CD4-positive, alpha-beta T cell treated with Interferon alpha-2 for 1 hour (primary cell): ENCODE measurements around the gene KMT5B.
"Not testable (repeated sequence)": the region's sequence is repeated elsewhere in the genome, so short reads cannot be mapped to it uniquely, and the experiment has no call there.

Experiments
- DNase-seq, 2 donors: peaks; one replicate each; pipeline ENCODE4 v3.0.0-alpha.2; 2020 to 2022

The KMT5B gene

GRCh38 chr11:68213135-68213515 is at the start of gene KMT5B:
Gene KMT5B (minus strand): TSS chr11:68213296. CDS start chr11:68190076, 23,220 bp downstream.
- DNase-seq: no peak

GRCh38 chr11:68262544-68262827 is 49.4 kb upstream of the KMT5B start:
- no peak for DNase-seq

GRCh38 chr11:68261749-68262543 is 48.9 kb upstream of the KMT5B start:
- no peak for DNase-seq

GRCh38 chr11:68261006-68261405 is 47.9 kb upstream of the KMT5B start:
- DNase-seq: no peak

GRCh38 chr11:68260484-68260883 is 47.4 kb upstream of the KMT5B start:
- DNase-seq: no peak

- no peak for DNase-seq
These were observed 46.2 kb upstream of the KMT5B start for GRCh38 chr11:68259122-68259959.

- DNase-seq: no peak
These were observed 45.3 kb upstream of the KMT5B start for GRCh38 chr11:68258363-68258765.

GRCh38 chr11:68257477-68258362 is 44.6 kb upstream of the KMT5B start:
- DNase-seq: peak; percentile 90 to 91

- no peak for DNase-seq
These were observed 43.2 kb upstream of the KMT5B start for GRCh38 chr11:68256331-68256741.

- DNase-seq: no peak
These were observed 42.4 kb upstream of the KMT5B start for GRCh38 chr11:68255526-68255925.

- no peak for DNase-seq
These were observed 41.3 kb upstream of the KMT5B start for GRCh38 chr11:68254421-68254820.

GRCh38 chr11:68251765-68252164 is 38.7 kb upstream of the KMT5B start:
- DNase-seq: no peak

GRCh38 chr11:68244912-68245311 is 31.8 kb upstream of the KMT5B start:
- DNase-seq: not testable (repeated sequence)

- not testable (repeated sequence) for DNase-seq
These were observed 30.8 kb upstream of the KMT5B start for GRCh38 chr11:68243847-68244246.

- no peak for DNase-seq
These were observed 29.5 kb upstream of the KMT5B start for GRCh38 chr11:68242616-68243015.

GRCh38 chr11:68231621-68232020 is 18.5 kb upstream of the KMT5B start:
- DNase-seq: no peak

GRCh38 chr11:68229601-68230000 is 16.5 kb upstream of the KMT5B start:
- DNase-seq: no peak

GRCh38 chr11:68226421-68226820 is 13.3 kb upstream of the KMT5B start:
- no peak for DNase-seq

GRCh38 chr11:68224606-68225005 is 11.5 kb upstream of the KMT5B start:
- DNase-seq: no peak

GRCh38 chr11:68223275-68223674 is 10.2 kb upstream of the KMT5B start:
- DNase-seq: no peak

GRCh38 chr11:68221406-68221805 is 8.3 kb upstream of the KMT5B start:
- no peak for DNase-seq

GRCh38 chr11:68216171-68216938 is 3.3 kb upstream of the KMT5B start:
- no peak for DNase-seq
